HCT116 (cell line): ENCODE results near the gene STK11.

ENCODE experiments used
- CEBPB ChIP-seq: IDR thresholded peaks from 2 replicates; pipeline ENCODE4 v1.6.1; 2012; ENCODE audit warnings: low read depth
- CTCF ChIP-seq, 3 experiments: fragments of 200-600 bp in 1 of 3; sonication (generic) in 1 of 3; IDR thresholded peaks in 2 of 3; conservative IDR thresholded peaks in 1 of 3; 2 replicates each; pipeline ENCODE4 v1.5.1; 2012 to 2017; ENCODE audit warnings: low read depth in 2 of 3, low read length in 2 of 3, antibody characterized with exemption in 1 of 3, borderline replicate concordance in 1 of 3, control low read depth in 1 of 3, mild to moderate bottlenecking in 1 of 3, mixed read lengths in 1 of 3, mixed run types in 1 of 3, moderate library complexity in 1 of 3; ENCODE audit not compliant: insufficient read depth in 1 of 3
- EZH2 ChIP-seq: fragments of 200-600 bp; sonication (generic); IDR thresholded peaks from 2 replicates; pipeline ENCODE4 v1.6.1; 2017; ENCODE audit warnings: antibody characterized with exemption, mixed run types
- EZH2phosphoT487 ChIP-seq: fragments of 200-600 bp; IDR thresholded peaks from 2 replicates; pipeline ENCODE4 v1.6.1; 2018; ENCODE audit warnings: antibody characterized with exemption, borderline replicate concordance
- POLR2A ChIP-seq: IDR thresholded peaks from 2 replicates; pipeline ENCODE4 v1.7.0; 2011; ENCODE audit warnings: borderline replicate concordance; ENCODE audit not compliant: insufficient read depth, insufficient read length; ENCODE audit errors: extremely low read depth
- POLR2AphosphoS5 ChIP-seq: IDR thresholded peaks from 2 replicates; pipeline ENCODE4 v1.6.1; 2011; ENCODE audit warnings: mild to moderate bottlenecking, low read depth, low read length, moderate library complexity
- RAD21 ChIP-seq: IDR thresholded peaks from 2 replicates; pipeline ENCODE4 v1.6.1; 2012; ENCODE audit warnings: low read depth, mild to moderate bottlenecking
- REST ChIP-seq: IDR thresholded peaks from 2 replicates; pipeline ENCODE4 v1.6.1; 2012; ENCODE audit warnings: low read depth
- SIN3A ChIP-seq: IDR thresholded peaks from 2 replicates; pipeline ENCODE4 v1.6.1; 2012; ENCODE audit warnings: low read depth
- SP1 ChIP-seq: IDR thresholded peaks from 2 replicates; pipeline ENCODE4 v1.6.1; 2012; ENCODE audit warnings: low read depth
- TCF7L2 ChIP-seq: IDR thresholded peaks from 2 replicates; pipeline ENCODE4 v1.7.0; 2011; ENCODE audit warnings: borderline replicate concordance, inconsistent platforms; ENCODE audit not compliant: insufficient read depth, insufficient read length; ENCODE audit errors: extremely low read depth
- YY1 ChIP-seq: IDR thresholded peaks from 2 replicates; pipeline ENCODE4 v1.6.1; 2011; ENCODE audit warnings: low read length, low read depth, moderate library complexity, mild to moderate bottlenecking; ENCODE audit not compliant: insufficient replicate concordance; ENCODE audit errors: extremely low read depth
- TF ChIP-seq, protein P1 (sequence below): IDR thresholded peaks from 2 replicates; pipeline ENCODE4 v1.6.1; 2012
- TF ChIP-seq, protein P2 (sequence below): IDR thresholded peaks from 2 replicates; pipeline ENCODE4 v1.6.1; 2012

DNA sequence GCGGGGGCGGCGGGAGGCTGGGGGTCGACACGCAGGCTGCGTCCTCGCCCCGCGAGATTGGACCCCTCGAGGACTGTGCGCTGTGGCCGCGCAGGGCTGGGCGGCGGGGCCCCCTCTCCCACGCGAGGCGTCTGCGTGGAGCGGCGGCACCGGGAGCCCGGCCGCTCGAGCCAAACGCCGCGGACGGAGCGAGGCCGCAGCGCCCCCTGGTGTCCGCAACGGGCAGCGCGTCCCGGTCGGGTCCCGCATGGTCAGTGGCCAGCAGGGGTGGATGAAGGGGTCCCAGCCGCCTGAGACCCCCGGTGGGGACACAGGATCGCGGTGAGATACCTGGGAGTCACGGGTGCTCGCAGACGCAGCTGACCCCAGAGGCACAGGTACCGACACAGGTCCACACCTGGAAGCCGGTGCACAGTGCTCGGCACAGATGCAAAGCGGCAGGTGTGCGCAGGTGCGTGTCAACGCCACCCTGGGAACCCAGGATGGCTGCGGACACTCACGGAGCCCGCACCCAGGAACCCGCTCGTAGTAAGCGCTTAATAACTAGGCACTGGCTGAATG lies 61.4 kb downstream of the STK11 start:
- no peak for TF ChIP-seq EZH2
- TF ChIP-seq YY1 = no peak
- TF ChIP-seq CTCF (IDR thresholded peaks at IDR 0.05 in 2 of 3, conservative IDR thresholded peaks at IDR 0.05 in 1 of 3; ENCODE audit: borderline replicate concordance in 1 of 3, insufficient read depth in 1 of 3, low read depth in 2 of 3, low read length in 2 of 3) = peak in 2 of 3 experiments; percentile 87 to 89; a peak in 4 of 6 replicates
- no peak for TF ChIP-seq POLR2A
- TF ChIP-seq, protein P1, sequence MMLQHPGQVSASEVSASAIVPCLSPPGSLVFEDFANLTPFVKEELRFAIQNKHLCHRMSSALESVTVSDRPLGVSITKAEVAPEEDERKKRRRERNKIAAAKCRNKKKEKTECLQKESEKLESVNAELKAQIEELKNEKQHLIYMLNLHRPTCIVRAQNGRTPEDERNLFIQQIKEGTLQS = no peak
- peak; percentile 24 for TF ChIP-seq TCF7L2
- TF ChIP-seq POLR2AphosphoS5 = 0 out of 2 replicates have a peak, but pooled peaks have one; percentile 14
- TF ChIP-seq SIN3A = no peak
- TF ChIP-seq, protein P2, sequence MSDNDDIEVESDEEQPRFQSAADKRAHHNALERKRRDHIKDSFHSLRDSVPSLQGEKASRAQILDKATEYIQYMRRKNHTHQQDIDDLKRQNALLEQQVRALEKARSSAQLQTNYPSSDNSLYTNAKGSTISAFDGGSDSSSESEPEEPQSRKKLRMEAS = no peak
- TF ChIP-seq CEBPB = no peak
- no peak for TF ChIP-seq REST
- no peak for TF ChIP-seq SP1
- no peak for TF ChIP-seq EZH2phosphoT487
- no peak for TF ChIP-seq RAD21
